Naive thymus-derived CD4-positive, alpha-beta T cell (primary cell): Measurements from ENCODE around the gene TRIM41. TPM values are rescaled to one million over a fixed set of nuclear protein-coding genes. Genes with fewer than 3 reads are reported as not detected.

ENCODE experiments used
- ATAC-seq: fragments of 150-1000 bp; cut with Tn5 transposase; 2 replicates; pipeline ENCODE4 v1.10.0; 2021; ENCODE audit warnings: mild to moderate bottlenecking, moderate library complexity
- CTCF ChIA-PET: fragments of 350-600 bp; sonication (Branson Sonifier 250); formaldehyde crosslinking; loops from one replicate; lab custom pipeline; 2021; ENCODE audit warnings: antibody characterized with exemption; lab: Charles Lee
- POLR2A ChIA-PET: fragments of 350-600 bp; sonication (Branson Sonifier 250); formaldehyde crosslinking; loops from one replicate; lab custom pipeline; 2021; ENCODE audit warnings: antibody characterized with exemption, inconsistent platforms; lab: Charles Lee
- DNase-seq, 9 donors: peaks; one replicate each; pipeline versions ENCODE4 v3.0.0 to v3.0.0-alpha.2; 2020 to 2022; ENCODE audit warnings: mixed read lengths in 1 of 9
- H3K27ac ChIP-seq: one replicate; pipeline ENCODE4 v1.7.0; 2013; ENCODE audit warnings: mild to moderate bottlenecking, low read depth, low read length, moderate library complexity
- H3K27me3 ChIP-seq, 2 donors: one replicate each; pipeline ENCODE4 v1.7.0; 2013; ENCODE audit warnings: low read length in 2 of 2, mild to moderate bottlenecking in 2 of 2, moderate library complexity in 2 of 2; ENCODE audit not compliant: control insufficient read depth in 2 of 2, insufficient read depth in 2 of 2
- H3K36me3 ChIP-seq, 3 experiments: 1 replicate in 2 of 3; 2 replicates in 1 of 3; pipeline ENCODE4 v1.7.0; 2013; ENCODE audit warnings: low read length in 3 of 3, mild to moderate bottlenecking in 3 of 3, moderate library complexity in 1 of 3; ENCODE audit not compliant: insufficient read depth in 3 of 3, control insufficient read depth in 2 of 3
- H3K4me1 ChIP-seq, 2 donors: one replicate each; pipeline ENCODE4 v1.7.0; 2013; ENCODE audit warnings: low read length in 2 of 2, mild to moderate bottlenecking in 2 of 2, moderate library complexity in 1 of 2; ENCODE audit not compliant: control insufficient read depth in 2 of 2, insufficient read depth in 2 of 2
- H3K4me3 ChIP-seq: 2 replicates; pipeline ENCODE4 v1.7.0; 2013; ENCODE audit warnings: mild to moderate bottlenecking, low read length
- H3K9me3 ChIP-seq, 3 experiments: 1 replicate in 2 of 3; 2 replicates in 1 of 3; pipeline ENCODE4 v1.7.0; 2013; ENCODE audit warnings: low read length in 3 of 3; ENCODE audit not compliant: control insufficient read depth in 2 of 3
- H3K27ac Mint-ChIP-seq, 9 donors: one replicate each; pipeline ENCODE4 v1.8.0; 2020 to 2022; ENCODE audit warnings: mixed read lengths in 9 of 9, mild to moderate bottlenecking in 8 of 9, moderate library complexity in 5 of 9, inconsistent platforms in 2 of 9
- H3K27me3 Mint-ChIP-seq, 5 donors: one replicate each; pipeline ENCODE4 v1.8.0; 2021 to 2022; ENCODE audit warnings: mixed read lengths in 5 of 5, mild to moderate bottlenecking in 1 of 5
- H3K36me3 Mint-ChIP-seq, 5 donors: one replicate each; pipeline ENCODE4 v1.8.0; 2020 to 2022; ENCODE audit warnings: mixed read lengths in 5 of 5, mild to moderate bottlenecking in 3 of 5, inconsistent platforms in 1 of 5
- H3K4me1 Mint-ChIP-seq, 7 donors: one replicate each; pipeline ENCODE4 v1.8.0; 2020 to 2022; ENCODE audit warnings: mixed read lengths in 7 of 7, mild to moderate bottlenecking in 3 of 7, inconsistent platforms in 1 of 7
- H3K4me3 Mint-ChIP-seq, 10 donors: one replicate each; pipeline ENCODE4 v1.8.0; 2020 to 2022; ENCODE audit warnings: mild to moderate bottlenecking in 10 of 10, mixed read lengths in 10 of 10, moderate library complexity in 6 of 10, inconsistent platforms in 2 of 10
- H3K9me3 Mint-ChIP-seq, 11 donors: one replicate each; pipeline ENCODE4 v1.8.0; 2020 to 2022; ENCODE audit warnings: mixed read lengths in 11 of 11, mild to moderate bottlenecking in 4 of 11, inconsistent platforms in 1 of 11, moderate library complexity in 1 of 11
- intact Hi-C, 2 donors: fragments of 100-400 bp; cut with micrococcal nuclease; formaldehyde crosslinking; loops; one replicate each; pipeline ENCODE4 v1.15.1; 2023
- polyA plus RNA-seq, 2 donors: library from polyadenylated mRNA; unstranded; fragments of 300-500 nt; fragmentation: Illumina TruSeq; gene quantifications; one replicate each; pipeline ENCODE4 v1.2.3, GENCODE V29; 2021
- total RNA-seq, 6 experiments: library from RNA in 5 of 6; stranded (reverse) in 5 of 6; gene quantifications; 1 replicate in 5 of 6; 2 replicates in 1 of 6; pipeline ENCODE4 v1.2.3 and lab custom pipeline; 2021 to 2026

The TRIM41 gene
- total and polyA plus RNA-seq, 7 experiments from 2014 or later, result 0.72 to 36.5 (median 31.0) TPM

- H3K27ac Mint-ChIP-seq, result peak overlapping the region in 4 of 9 donors; percentile 10 to 30 (median 24)
- POLR2A ChIA-PET, result interaction anchor here (0.9 to 4.6 kb wide), 3 partner anchors 11 to 32 kb away, joined by 3 to 54 read pairs (median 3); partner anchors contain the start of gene TRIM41
- no peaks in the 10 kb centered on the region for H3K27me3 Mint-ChIP-seq
Measured at GRCh38 chr5:181236471-181236870, 13.4 kb downstream of the TRIM41 start.

GRCh38 chr5:181236954-181237641 is 14.0 kb downstream of the TRIM41 start:
- CTCF ChIA-PET, result no interaction called here
- H3K4me1 Mint-ChIP-seq, result peaks cover 13 to 44% (median 30%) of the 10 kb centered on the region in 7 donors

More at GRCh38 chr5:181236471-181236870, 13.4 kb downstream of the TRIM41 start:
- peaks cover 0 to 3% (median 0%) of the 10 kb centered on the region in 11 donors for H3K9me3 Mint-ChIP-seq
- ATAC-seq (no peak), DNase-seq (no peak)
- H3K36me3 Mint-ChIP-seq, result peaks cover 14 to 68% (median 53%) of the 10 kb centered on the region in 5 donors
- CTCF ChIA-PET, result no interaction called here
- Histone ChIP-seq H3K27me3 (no peaks in the 10 kb centered on the region), H3K9me3 (no peaks in the 10 kb centered on the region), H3K36me3 (peaks cover 40 to 96% (median 43%) of the 10 kb centered on the region in 3 experiments), H3K4me3 (no peak overlapping the region), H3K4me1 (peaks cover 3% of the 10 kb centered on the region in 2 donors), H3K27ac (no peak overlapping the region)
- intact Hi-C loops, result no loop called here
- peaks cover 9 to 40% (median 25%) of the 10 kb centered on the region in 7 donors for H3K4me1 Mint-ChIP-seq
- H3K4me3 Mint-ChIP-seq, result no peak overlapping the region

GRCh38 chr5:181237729-181238385 is 14.8 kb downstream of the TRIM41 start:
- ChIA-PET POLR2A (interaction anchor here (0.8 to 4.6 kb wide), 3 partner anchors 13 to 49 kb away, joined by 4 to 54 read pairs (median 12); partner anchors contain the start of genes TRIM41 and TRIM52), CTCF (no interaction called here)
- intact Hi-C loops, result no loop called here
- DNase-seq (no peak), ATAC-seq (no peak)
- Histone ChIP-seq H3K4me1 (peaks cover 16% of the 10 kb centered on the region in 2 donors), H3K27me3 (no peaks in the 10 kb centered on the region), H3K27ac (no peak overlapping the region), H3K9me3 (no peaks in the 10 kb centered on the region), H3K36me3 (peaks cover 47 to 90% (median 49%) of the 10 kb centered on the region in 3 experiments), H3K4me3 (no peak overlapping the region)
- H3K27ac Mint-ChIP-seq, result peak overlapping the region in 6 of 9 donors; percentile 28 to 90 (median 48)
- no peaks in the 10 kb centered on the region for H3K27me3 Mint-ChIP-seq
- no peak overlapping the region for H3K4me3 Mint-ChIP-seq
- peaks cover 0 to 3% (median 0%) of the 10 kb centered on the region in 11 donors for H3K9me3 Mint-ChIP-seq
- peaks cover 14 to 73% (median 55%) of the 10 kb centered on the region in 5 donors for H3K36me3 Mint-ChIP-seq
- peaks cover 19 to 48% (median 37%) of the 10 kb centered on the region in 7 donors for H3K4me1 Mint-ChIP-seq

More at GRCh38 chr5:181236954-181237641, 14.0 kb downstream of the TRIM41 start:
- DNase-seq (no peak), ATAC-seq (no peak)
- no peaks in the 10 kb centered on the region for H3K27me3 Mint-ChIP-seq
- Histone ChIP-seq H3K9me3 (no peaks in the 10 kb centered on the region), H3K4me1 (peaks cover 9% of the 10 kb centered on the region in 2 donors), H3K27ac (peak overlapping the region; percentile 15), H3K4me3 (no peak overlapping the region), H3K36me3 (peaks cover 44 to 96% (median 49%) of the 10 kb centered on the region in 3 experiments), H3K27me3 (no peaks in the 10 kb centered on the region)
- H3K27ac Mint-ChIP-seq, result peak overlapping the region in 3 of 9 donors; percentile 10 to 25 (median 23)
- POLR2A ChIA-PET, result interaction anchor here (0.8 to 4.6 kb wide), 4 partner anchors 12 to 48 kb away, joined by 3 to 54 read pairs (median 4); partner anchors contain the start of gene TRIM41
- peaks cover 0 to 3% (median 0%) of the 10 kb centered on the region in 11 donors for H3K9me3 Mint-ChIP-seq
- peak overlapping the region in 1 of 10 donors; percentile 38 for H3K4me3 Mint-ChIP-seq
- intact Hi-C loops, result no loop called here
- H3K36me3 Mint-ChIP-seq, result peaks cover 14 to 71% (median 51%) of the 10 kb centered on the region in 5 donors

GRCh38 chr5:181239062-181239663 is 16.1 kb downstream of the TRIM41 start:
- peaks cover 47 to 78% (median 49%) of the 10 kb centered on the region in 3 experiments for H3K36me3 ChIP-seq
- Mint-ChIP-seq H3K27me3 (no peaks in the 10 kb centered on the region), H3K9me3 (peaks cover 0 to 3% (median 0%) of the 10 kb centered on the region in 11 donors), H3K4me3 (peak overlapping the region in 3 of 10 donors; percentile 38 to 39 (median 38)), H3K27ac (peak overlapping the region in 7 of 9 donors; percentile 53 to 81 (median 62)), H3K4me1 (peaks cover 22 to 55% (median 47%) of the 10 kb centered on the region in 7 donors), H3K36me3 (peaks cover 17 to 69% (median 56%) of the 10 kb centered on the region in 5 donors)
- no peak overlapping the region for H3K27ac ChIP-seq
- CTCF ChIA-PET, result no interaction called here
- DNase-seq, result no peak
- POLR2A ChIA-PET, result interaction anchor here (2.4 to 9.1 kb wide), 2 partner anchors 11 to 22 kb away, joined by 12 to 241 read pairs; partner anchors contain the start of genes TRIM41 and TRIM52
- ATAC-seq, result no peak
- intact Hi-C loops, result loop anchor here in 1 of 2 donors (1.0 kb wide), 1 partner anchor 9 kb away; no protein-coding TSS in a partner anchor
- H3K4me3 ChIP-seq, result no peak overlapping the region
- no peaks in the 10 kb centered on the region for H3K9me3 ChIP-seq
- H3K27me3 ChIP-seq, result no peaks in the 10 kb centered on the region
- peaks cover 16 to 17% of the 10 kb centered on the region in 2 donors for H3K4me1 ChIP-seq

- ChIA-PET POLR2A (interaction anchor here (1.4 to 13.0 kb wide), 6 partner anchors 10 to 57 kb away, joined by 4 to 305 read pairs (median 9); partner anchors contain the start of genes TRIM41 and TRIM52), CTCF (no interaction called here)
- DNase-seq (no peak), ATAC-seq (peak; percentile 39)
- peak overlapping the region; percentile 91 to 99 (median 98) for H3K4me3 Mint-ChIP-seq
- peaks cover 31 to 35% of the 10 kb centered on the region in 2 donors for H3K4me1 ChIP-seq
- peak overlapping the region; percentile 93 to 100 (median 96) for H3K27ac Mint-ChIP-seq
- H3K36me3 ChIP-seq, result peaks cover 39 to 55% (median 39%) of the 10 kb centered on the region in 3 experiments
- intact Hi-C loops, result loop anchor here (5.0 kb wide), 2 partner anchors 379 to 434 kb away; partner anchors contain the start of gene ZFP62 (in 1 of the 2)
- H3K36me3 Mint-ChIP-seq, result peaks cover 17 to 56% (median 42%) of the 10 kb centered on the region in 5 donors
- H3K4me3 ChIP-seq, result peak overlapping the region; percentile 99
- H3K9me3 ChIP-seq, result no peaks in the 10 kb centered on the region
- no peaks in the 10 kb centered on the region for H3K27me3 Mint-ChIP-seq
- H3K9me3 Mint-ChIP-seq, result peaks cover 0 to 3% (median 0%) of the 10 kb centered on the region in 11 donors
- H3K27ac ChIP-seq, result peak overlapping the region; percentile 91
- H3K27me3 ChIP-seq, result no peaks in the 10 kb centered on the region
- H3K4me1 Mint-ChIP-seq, result peaks cover 36 to 69% (median 64%) of the 10 kb centered on the region in 7 donors
Measured at GRCh38 chr5:181241393-181241975, 18.4 kb downstream of the TRIM41 start.
